GM12878 (cell line): Measurements from ENCODE around the gene OSGIN1.

Experiments used
- POLR2AphosphoS5 ChIP-seq: IDR thresholded peaks from 2 replicates; pipeline ENCODE4 v1.6.1; 2011; ENCODE audit warnings: mild to moderate bottlenecking, low read length, inconsistent platforms
- PRDM15 ChIP-seq: fragments of 450-650 bp; formaldehyde crosslinking; IDR thresholded peaks from 2 replicates; pipeline ENCODE4 v1.4.0; 2020; ENCODE audit warnings: mild to moderate bottlenecking, moderate library complexity
- SUZ12 ChIP-seq: fragments of 200-600 bp; sonication (generic); IDR thresholded peaks from one replicate; pipeline ENCODE4 v1.6.1; 2018; ENCODE audit warnings: antibody characterized with exemption, mild to moderate bottlenecking; ENCODE audit not compliant: unreplicated experiment
- YY1 ChIP-seq: IDR thresholded peaks from 2 replicates; pipeline ENCODE4 v1.6.1; 2011; ENCODE audit warnings: low read depth, mild to moderate bottlenecking, low read length

- TF ChIP-seq POLR2AphosphoS5 (no peak), PRDM15 (CRISPR knock-in tag) (no peak), SUZ12 (no peak), YY1 (no peak)
These were observed 17.2 kb upstream of the OSGIN1 start for GRCh38 chr16:83935858-83936255.
